SK-N-SH treated with all-trans-retinoic acid at 6 μM for 48 hours (cell line): ENCODE measurements around the gene SHANK1.
"Not testable (repeated sequence)": the region's sequence is repeated elsewhere in the genome, so short reads cannot be mapped to it uniquely, and the experiment has no call there.

Source experiments
- CREB5 ChIP-seq: fragments of 250-450 bp; sonication (Bioruptor Pico); IDR thresholded peaks from 2 replicates; pipeline ENCODE4 v1.5.1; 2020; ENCODE audit warnings: low read depth, mild to moderate bottlenecking, moderate library complexity
- CSDC2 ChIP-seq: fragments of 250-450 bp; sonication (Bioruptor Pico); IDR thresholded peaks from 2 replicates; pipeline ENCODE4 v1.5.0; 2020; ENCODE audit warnings: mild to moderate bottlenecking, moderate library complexity
- OSR1 ChIP-seq: fragments of 250-450 bp; sonication (Bioruptor Pico); IDR thresholded peaks from 2 replicates; pipeline ENCODE4 v1.8.0; 2022; ENCODE audit warnings: moderate library complexity, mild to moderate bottlenecking, inconsistent platforms
- ZNF8 ChIP-seq: fragments of 450-650 bp; formaldehyde crosslinking; IDR thresholded peaks from 2 replicates; pipeline ENCODE4 v1.5.0; 2020; ENCODE audit warnings: mild to moderate bottlenecking, moderate library complexity
- TF ChIP-seq, protein P1 (sequence below): fragments of 250-450 bp; sonication (Bioruptor Pico); IDR thresholded peaks from 2 replicates; pipeline ENCODE4 v1.8.0; 2020; ENCODE audit warnings: mild to moderate bottlenecking, moderate library complexity, borderline replicate concordance

GRCh38 chr19:50759076-50759475 is 39.5 kb upstream of the SHANK1 start:
- TF ChIP-seq CSDC2 (CRISPR knock-in tag); ZNF8; CREB5 (CRISPR knock-in tag); OSR1 (CRISPR knock-in tag): not testable (repeated sequence)
- TF ChIP-seq, protein P1, sequence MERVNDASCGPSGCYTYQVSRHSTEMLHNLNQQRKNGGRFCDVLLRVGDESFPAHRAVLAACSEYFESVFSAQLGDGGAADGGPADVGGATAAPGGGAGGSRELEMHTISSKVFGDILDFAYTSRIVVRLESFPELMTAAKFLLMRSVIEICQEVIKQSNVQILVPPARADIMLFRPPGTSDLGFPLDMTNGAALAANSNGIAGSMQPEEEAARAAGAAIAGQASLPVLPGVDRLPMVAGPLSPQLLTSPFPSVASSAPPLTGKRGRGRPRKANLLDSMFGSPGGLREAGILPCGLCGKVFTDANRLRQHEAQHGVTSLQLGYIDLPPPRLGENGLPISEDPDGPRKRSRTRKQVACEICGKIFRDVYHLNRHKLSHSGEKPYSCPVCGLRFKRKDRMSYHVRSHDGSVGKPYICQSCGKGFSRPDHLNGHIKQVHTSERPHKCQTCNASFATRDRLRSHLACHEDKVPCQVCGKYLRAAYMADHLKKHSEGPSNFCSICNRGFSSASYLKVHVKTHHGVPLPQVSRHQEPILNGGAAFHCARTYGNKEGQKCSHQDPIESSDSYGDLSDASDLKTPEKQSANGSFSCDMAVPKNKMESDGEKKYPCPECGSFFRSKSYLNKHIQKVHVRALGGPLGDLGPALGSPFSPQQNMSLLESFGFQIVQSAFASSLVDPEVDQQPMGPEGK = not testable (repeated sequence)
